OCI-LY3 (cell line): ENCODE results near the gene KCNMA1.

Source experiments
- H2AFZ ChIP-seq: fragments of 200-600, 300-600 bp; shearing (Covaris generic); 2 replicates; pipeline ENCODE4 v1.6.0; 2014; ENCODE audit warnings: antibody characterized with exemption, low read depth, low read length
- H3K27ac ChIP-seq: fragments of 200-600, 300-600 bp; sonication (generic); 2 replicates; pipeline ENCODE4 v1.5.1; 2014; ENCODE audit warnings: mild to moderate bottlenecking, low read length, moderate library complexity, mixed read lengths
- H3K27me3 ChIP-seq: fragments of 200-600, 300-600 bp; sonication (generic); 2 replicates; pipeline ENCODE4 v1.6.1; 2014; ENCODE audit warnings: low read depth, low read length, mixed read lengths
- H3K36me3 ChIP-seq: fragments of 200-600, 300-600 bp; sonication (generic); replicated peaks from 2 replicates; pipeline ENCODE3; 2014; ENCODE audit warnings: low read depth, low read length, mixed read lengths
- H3K4me1 ChIP-seq: fragments of 300-600, 200-600 bp; sonication (generic); 2 replicates; pipeline ENCODE4 v1.6.1; 2014; ENCODE audit warnings: low read length, mixed read lengths
- H3K4me2 ChIP-seq: fragments of 200-600, 300-600 bp; sonication (generic); 2 replicates; pipeline ENCODE4 v1.6.1; 2014; ENCODE audit warnings: low read length, mixed read lengths
- H3K4me3 ChIP-seq: fragments of 300-600, 200-600 bp; sonication (generic); 2 replicates; pipeline ENCODE4 v1.5.1; 2014; ENCODE audit warnings: antibody characterized with exemption, mild to moderate bottlenecking, low read length, moderate library complexity
- H3K79me2 ChIP-seq: fragments of 300-600, 200-600 bp; shearing (Covaris generic); 2 replicates; pipeline ENCODE4 v1.6.1; 2014; ENCODE audit warnings: mild to moderate bottlenecking, low read length, mixed read lengths
- H3K9ac ChIP-seq: fragments of 300-600, 200-600 bp; shearing (Covaris generic); 2 replicates; pipeline ENCODE4 v1.6.0; 2014; ENCODE audit warnings: mild to moderate bottlenecking, low read length, moderate library complexity
- H3K9me3 ChIP-seq: fragments of 200-600, 300-600 bp; shearing (Covaris generic); 2 replicates; pipeline ENCODE4 v1.6.1; 2014; ENCODE audit warnings: low read length, mixed read lengths; ENCODE audit not compliant: insufficient read depth
- H4K20me1 ChIP-seq: fragments of 200-600, 300-600 bp; sonication (generic); 2 replicates; pipeline ENCODE4 v1.6.1; 2016; ENCODE audit warnings: low read length, mixed read lengths; ENCODE audit not compliant: insufficient read depth
- CTCF ChIP-seq: fragments of 200-600, 300-600 bp; sonication (generic); IDR thresholded peaks from 2 replicates; pipeline ENCODE4 v1.5.1; 2014; ENCODE audit warnings: antibody characterized with exemption, low read length, low read depth
- EZH2phosphoT487 ChIP-seq: fragments of 200-600 bp; shearing (Covaris generic); IDR thresholded peaks from 2 replicates; pipeline ENCODE4 v1.6.1; 2018; ENCODE audit warnings: antibody characterized with exemption, mixed run types, low read depth

Gene KCNMA1

DNA sequence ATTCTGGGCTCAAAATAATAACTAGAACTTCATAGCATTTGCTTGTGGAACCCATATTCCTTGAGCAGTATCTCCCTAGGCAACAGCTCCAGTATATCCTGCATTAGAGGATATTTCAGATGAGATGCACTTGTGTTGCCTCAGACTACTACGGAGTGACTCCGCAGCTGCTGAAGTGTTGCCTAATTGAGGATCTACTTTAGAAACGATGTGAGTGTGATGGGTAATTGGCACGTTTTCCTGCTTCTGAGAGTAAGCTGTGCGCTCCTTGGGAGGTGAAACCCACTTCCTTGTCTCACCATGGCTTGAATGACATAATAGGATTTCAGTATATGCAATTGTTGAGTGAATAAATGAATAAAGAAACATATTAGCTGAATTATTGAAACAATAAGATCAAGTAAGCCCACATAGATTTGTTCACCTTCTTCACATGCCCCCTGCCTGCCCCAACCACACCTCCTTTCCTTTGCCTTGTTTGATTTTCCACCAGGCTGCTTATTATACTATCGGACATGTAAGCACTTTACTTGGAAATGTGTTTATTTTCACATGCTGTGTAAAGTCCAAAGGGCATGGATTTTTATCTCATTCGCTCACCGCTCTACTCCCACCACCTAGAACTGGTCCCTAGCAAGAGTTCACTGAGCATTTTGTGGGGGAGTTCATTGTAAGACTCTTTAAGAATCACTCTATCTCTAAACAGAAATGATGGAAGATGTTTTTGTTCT is 303.8 kb downstream of the KCNMA1 start:
- H3K4me1 ChIP-seq, result no peaks in the 10 kb centered on the region
- H4K20me1 ChIP-seq, result peaks cover 73% of the 10 kb centered on the region

DNA sequence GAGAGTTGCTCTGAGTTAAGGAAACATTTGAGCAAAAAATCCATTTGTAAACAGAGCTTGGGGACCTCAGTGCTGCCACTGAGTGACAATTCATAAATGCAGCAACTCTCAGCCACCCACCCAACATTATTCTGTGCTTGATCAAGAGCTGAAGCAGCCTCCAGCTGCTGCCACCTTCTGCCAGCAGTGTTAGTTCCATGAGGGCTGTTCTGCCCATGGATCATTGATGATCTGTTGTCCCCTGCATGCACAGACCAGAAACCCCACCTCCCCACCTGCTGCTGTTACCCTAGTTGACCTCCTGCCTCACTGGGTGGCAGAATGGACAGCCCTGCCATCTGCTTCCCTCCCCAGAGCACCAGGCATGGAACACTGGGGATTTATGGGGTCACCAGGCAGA is 305.4 kb downstream of the KCNMA1 start:
- H4K20me1 ChIP-seq, result peaks cover 77% of the 10 kb centered on the region
- no peak overlapping the region for H3K4me2 ChIP-seq
- no peak overlapping the region for H3K9ac ChIP-seq
- 0 out of 2 replicates have a peak, but pooled peaks cover 3% of the 10 kb centered on the region for H3K79me2 ChIP-seq
- TF ChIP-seq CTCF, result no peak
- no peak for TF ChIP-seq EZH2phosphoT487
- no peaks in the 10 kb centered on the region for H3K9me3 ChIP-seq
- no peaks in the 10 kb centered on the region for H3K36me3 ChIP-seq
- no peaks in the 10 kb centered on the region for H3K27me3 ChIP-seq
- no peaks in the 10 kb centered on the region for H3K4me1 ChIP-seq
- H3K27ac ChIP-seq, result no peak overlapping the region
- no peak overlapping the region for H3K4me3 ChIP-seq
- H2AFZ ChIP-seq, result no peak overlapping the region

More for the DNA sequence above, 303.8 kb downstream of the KCNMA1 start:
- H3K4me2 ChIP-seq, result no peak overlapping the region
- no peaks in the 10 kb centered on the region for H3K9me3 ChIP-seq
- H3K79me2 ChIP-seq, result 0 out of 2 replicates have a peak, but pooled peaks cover 3% of the 10 kb centered on the region
- H3K9ac ChIP-seq, result no peak overlapping the region
- H3K27me3 ChIP-seq, result no peaks in the 10 kb centered on the region
- H3K36me3 ChIP-seq, result no peaks in the 10 kb centered on the region
- H2AFZ ChIP-seq, result no peak overlapping the region
- H3K4me3 ChIP-seq, result no peak overlapping the region
- no peak for TF ChIP-seq CTCF
- no peak for TF ChIP-seq EZH2phosphoT487
- no peak overlapping the region for H3K27ac ChIP-seq

GRCh38 chr10:77328272-77328816 is 309.3 kb downstream of the KCNMA1 start:
- Histone ChIP-seq H3K27me3 (no peaks in the 10 kb centered on the region), H3K36me3 (no peaks in the 10 kb centered on the region), H3K4me3 (no peak overlapping the region), H4K20me1 (peaks cover 84% of the 10 kb centered on the region), H3K4me2 (no peak overlapping the region), H2AFZ (no peak overlapping the region), H3K4me1 (no peaks in the 10 kb centered on the region), H3K27ac (no peak overlapping the region), H3K79me2 (0 out of 2 replicates have a peak, but pooled peaks cover 3% of the 10 kb centered on the region), H3K9ac (no peak overlapping the region), H3K9me3 (no peaks in the 10 kb centered on the region)
- no peak for TF ChIP-seq EZH2phosphoT487
- no peak for TF ChIP-seq CTCF

GRCh38 chr10:77325233-77325537 is 312.4 kb downstream of the KCNMA1 start:
- no peaks in the 10 kb centered on the region for H3K79me2 ChIP-seq
- TF ChIP-seq CTCF, result no peak
- H3K4me2 ChIP-seq, result no peak overlapping the region
- no peak overlapping the region for H3K4me3 ChIP-seq
- H3K9ac ChIP-seq, result no peak overlapping the region
- no peaks in the 10 kb centered on the region for H3K9me3 ChIP-seq
- H3K27me3 ChIP-seq, result no peaks in the 10 kb centered on the region
- H4K20me1 ChIP-seq, result peaks cover 86% of the 10 kb centered on the region
- no peaks in the 10 kb centered on the region for H3K4me1 ChIP-seq
- no peaks in the 10 kb centered on the region for H3K36me3 ChIP-seq
- H3K27ac ChIP-seq, result no peak overlapping the region
- H2AFZ ChIP-seq, result no peak overlapping the region
